Activated CD8-positive, alpha-beta memory T cell treated with anti-CD3 and anti-CD28 coated beads, Interleukin-2, amount 50 U/mL, for 4 hours (primary cell): ENCODE data around the gene CUX1.
"Not testable (repeated sequence)": the region's sequence is repeated elsewhere in the genome, so short reads cannot be mapped to it uniquely, and the experiment has no call there.

Source experiments
- DNase-seq: peaks from one replicate; pipeline ENCODE4 v3.0.0-alpha.2; 2020

The CUX1 gene

GRCh38 chr7:102330666-102331460, 513.4 kb downstream of the CUX1 start:
- not testable (repeated sequence) for DNase-seq
